ENCODE results near the gene SPEF2. TPM values are rescaled to one million over a fixed set of nuclear protein-coding genes. Genes with fewer than 3 reads are reported as not detected.
"Not testable (repeated sequence)": the region's sequence is repeated elsewhere in the genome, so short reads cannot be mapped to it uniquely, and the experiment has no call there.

Gene SPEF2
- total RNA-seq, 4 donors from 2014 or later = 0.48 to 6.9 (median 3.2) TPM

- DNase-seq (ENCODE audit: low spot score) = no peak
- ATAC-seq (ENCODE audit: low FRiP score) = no peak
- no peak for TF ChIP-seq CTCF (IDR thresholded peaks at IDR 0.05)
Measured at GRCh38 chr5:35832762-35833161, 215.1 kb downstream of the SPEF2 start.

GRCh38 chr5:35833224-35833623, 215.6 kb downstream of the SPEF2 start:
- ATAC-seq (ENCODE audit: low FRiP score) = no peak
- DNase-seq (ENCODE audit: low spot score) = no peak
- TF ChIP-seq CTCF (IDR thresholded peaks at IDR 0.05) = no peak

GRCh38 chr5:35835796-35836742, 218.4 kb downstream of the SPEF2 start:
- TF ChIP-seq CTCF (IDR thresholded peaks at IDR 0.05) = no peak
- ATAC-seq (ENCODE audit: low FRiP score) = no peak
- no peak for DNase-seq (ENCODE audit: low spot score)

- no peak for TF ChIP-seq CTCF (IDR thresholded peaks at IDR 0.05)
- no peak for DNase-seq (ENCODE audit: low spot score)
- ATAC-seq (ENCODE audit: low FRiP score) = no peak
Measured at GRCh38 chr5:35838370-35839042, 220.8 kb downstream of the SPEF2 start.

- no peak for TF ChIP-seq CTCF (IDR thresholded peaks at IDR 0.05)
- ATAC-seq (ENCODE audit: low FRiP score) = no peak
- no peak for DNase-seq (ENCODE audit: low spot score)
Measured at GRCh38 chr5:35842856-35843255, 225.2 kb downstream of the SPEF2 start.

- DNase-seq (ENCODE audit: low spot score); ATAC-seq (ENCODE audit: low FRiP score): not testable (repeated sequence)
Measured at GRCh38 chr5:35845508-35845907, 227.8 kb downstream of the SPEF2 start.

- DNase-seq (ENCODE audit: low spot score) (no peak), ATAC-seq (ENCODE audit: low FRiP score) (no peak)
- TF ChIP-seq CTCF (IDR thresholded peaks at IDR 0.05) = no peak
Measured at GRCh38 chr5:35847491-35847890, 229.8 kb downstream of the SPEF2 start.
